ENCODE measurements around the gene GLRB.

- TF ChIP-seq CTCF (IDR thresholded peaks at IDR 0.05) (no peak), POLR2A (IDR thresholded peaks at IDR 0.05) (no peak)
These were observed 27.7 kb upstream of the GLRB start for GRCh38 chr4:157048248-157048647.

Data from heart left ventricle (tissue), 13 donors.